ENCODE results near the gene XYLT1. TPM values are rescaled to one million over a fixed set of nuclear protein-coding genes. Genes with fewer than 3 reads are reported as not detected.

Gene XYLT1
- total RNA-seq, 1 experiment from 2014 or later: 25.0 TPM

- no peak for TF ChIP-seq AFF4 (CRISPR knock-in tag; IDR thresholded peaks at IDR 0.05; ENCODE audit: borderline replicate concordance)
- TF ChIP-seq CREM (CRISPR knock-in tag; IDR thresholded peaks at IDR 0.05): no peak
These were observed 44.3 kb downstream of the XYLT1 start (continued) for GRCh38 chr16:17426451-17426850.

GRCh38 chr16:17424771-17425170 is 46.0 kb downstream of the XYLT1 start:
- no peak overlapping the region for H3K27ac Mint-ChIP-seq
- DNase-seq (ENCODE audit: low spot score): no peak
- peaks cover 13% of the 10 kb centered on the region for H3K9me3 Mint-ChIP-seq
- no peak for ATAC-seq
- peaks cover 45% of the 10 kb centered on the region for H3K4me1 Mint-ChIP-seq
- no peak for TF ChIP-seq JAZF1 (CRISPR knock-in tag; IDR thresholded peaks at IDR 0.05)
- TF ChIP-seq PRDM15 (CRISPR knock-in tag; IDR thresholded peaks at IDR 0.05): no peak
- no peak for TF ChIP-seq SOX15 (CRISPR knock-in tag; IDR thresholded peaks at IDR 0.05)
- TF ChIP-seq FOXK1 (CRISPR knock-in tag; IDR thresholded peaks at IDR 0.05): no peak
- TF ChIP-seq STAT6 (CRISPR knock-in tag; conservative IDR thresholded peaks at IDR 0.05; ENCODE audit: low read depth): no peak
- TF ChIP-seq, protein P1, sequence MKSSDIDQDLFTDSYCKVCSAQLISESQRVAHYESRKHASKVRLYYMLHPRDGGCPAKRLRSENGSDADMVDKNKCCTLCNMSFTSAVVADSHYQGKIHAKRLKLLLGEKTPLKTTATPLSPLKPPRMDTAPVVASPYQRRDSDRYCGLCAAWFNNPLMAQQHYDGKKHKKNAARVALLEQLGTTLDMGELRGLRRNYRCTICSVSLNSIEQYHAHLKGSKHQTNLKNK (CRISPR knock-in tag; IDR thresholded peaks at IDR 0.05): no peak
- no peak overlapping the region for H3K4me3 Mint-ChIP-seq
- POLR2A ChIA-PET: no interaction called here
- CTCF ChIA-PET: interaction anchor here (1.7 to 3.5 kb wide), 2 partner anchors 44 to 213 kb away, joined by 3 to 13 read pairs; no protein-coding TSS in a partner anchor
- peaks cover 17% of the 10 kb centered on the region for H3K36me3 Mint-ChIP-seq
- H3K27me3 Mint-ChIP-seq (ENCODE audit: low read depth): no peaks in the 10 kb centered on the region

- POLR2A ChIA-PET: no interaction called here
- DNase-seq (ENCODE audit: low spot score) (peak; percentile 19), ATAC-seq (peak; percentile 95)
- Mint-ChIP-seq H3K9me3 (peaks cover 10% of the 10 kb centered on the region), H3K36me3 (peaks cover 14% of the 10 kb centered on the region), H3K27me3 (ENCODE audit: low read depth) (no peaks in the 10 kb centered on the region), H3K4me1 (peaks cover 34% of the 10 kb centered on the region), H3K4me3 (no peak overlapping the region), H3K27ac (peak overlapping the region; percentile 96)
- TF ChIP-seq ETV6 (CRISPR knock-in tag; IDR thresholded peaks at IDR 0.05) (peak; percentile 65; the same call in 1 of the 2 replicates), TEAD1 (CRISPR knock-in tag; IDR thresholded peaks at IDR 0.05) (peak; percentile 67; the same call in 1 of the 2 replicates), SMAD3 (CRISPR knock-in tag; IDR thresholded peaks at IDR 0.05; ENCODE audit: borderline replicate concordance) (no peak; the same call in 1 of the 2 replicates), CDX4 (CRISPR knock-in tag; IDR thresholded peaks at IDR 0.05; ENCODE audit: borderline replicate concordance) (no peak), USF2 (CRISPR knock-in tag; IDR thresholded peaks at IDR 0.05) (no peak), JUN (CRISPR knock-in tag; IDR thresholded peaks at IDR 0.05) (no peak), SMAD4 (CRISPR knock-in tag; IDR thresholded peaks at IDR 0.05) (no peak), SP1 (CRISPR knock-in tag; conservative IDR thresholded peaks at IDR 0.05) (peak; percentile 46; the same call in 1 of the 2 replicates), ESRRA (CRISPR knock-in tag; IDR thresholded peaks at IDR 0.05; ENCODE audit: borderline replicate concordance) (no peak), MAX (CRISPR knock-in tag; IDR thresholded peaks at IDR 0.05) (peak; percentile 41; the same call in 1 of the 2 replicates)
- TF ChIP-seq, protein P2, sequence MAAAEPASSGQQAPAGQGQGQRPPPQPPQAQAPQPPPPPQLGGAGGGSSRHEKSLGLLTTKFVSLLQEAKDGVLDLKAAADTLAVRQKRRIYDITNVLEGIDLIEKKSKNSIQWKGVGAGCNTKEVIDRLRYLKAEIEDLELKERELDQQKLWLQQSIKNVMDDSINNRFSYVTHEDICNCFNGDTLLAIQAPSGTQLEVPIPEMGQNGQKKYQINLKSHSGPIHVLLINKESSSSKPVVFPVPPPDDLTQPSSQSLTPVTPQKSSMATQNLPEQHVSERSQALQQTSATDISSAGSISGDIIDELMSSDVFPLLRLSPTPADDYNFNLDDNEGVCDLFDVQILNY (CRISPR knock-in tag; IDR thresholded peaks at IDR 0.05): no peak
- CTCF ChIA-PET: interaction anchor here (3.5 kb wide), 1 partner anchor 45 kb away, joined by 13 read pairs; no protein-coding TSS in a partner anchor
These were observed 47.5 kb downstream of the XYLT1 start for GRCh38 chr16:17423221-17423620.
